ENCODE measurements around the gene NOC4L. TPM values are rescaled to one million over a fixed set of nuclear protein-coding genes. Genes with fewer than 3 reads are reported as not detected.
"Not testable (repeated sequence)": the region's sequence is repeated elsewhere in the genome, so short reads cannot be mapped to it uniquely, and the experiment has no call there.

NOC4L gene
- total and polyA plus RNA-seq, 11 donors, result 7.9 to 21.1 (median 10.3) TPM

DNA sequence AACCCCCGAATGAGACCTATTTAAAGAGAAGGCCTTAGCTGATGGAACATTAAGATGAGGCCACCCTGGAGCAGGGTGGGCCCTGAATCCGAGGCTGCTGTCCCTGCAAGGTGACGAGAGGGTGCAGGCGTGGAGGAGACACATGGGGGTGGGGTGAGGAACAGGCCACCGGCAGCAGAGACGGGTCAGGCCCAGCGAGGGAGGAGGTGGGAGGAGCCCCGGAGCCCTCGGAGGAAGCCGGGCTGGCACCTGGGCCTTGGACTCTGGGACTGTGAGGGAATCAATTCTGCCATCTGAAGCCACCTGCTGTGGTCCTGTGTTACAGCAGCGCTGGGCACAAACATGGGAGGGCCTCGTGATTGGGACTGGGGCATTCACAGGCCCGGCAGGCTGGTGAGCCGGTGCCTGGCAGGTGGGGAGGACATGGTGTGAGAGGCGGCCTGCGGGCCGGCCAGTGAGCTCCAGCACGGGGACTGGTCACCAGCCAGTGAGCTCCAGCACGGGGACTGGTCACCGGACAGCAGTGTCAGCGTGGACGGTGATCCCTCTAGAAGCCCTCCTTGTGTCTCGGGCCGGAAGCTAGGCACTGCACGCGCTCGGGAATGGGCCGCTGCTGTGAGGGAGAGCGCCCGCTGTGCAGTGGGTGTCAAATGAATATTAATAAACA is 46.7 kb downstream of the NOC4L start:
- Histone ChIP-seq H3K4me1 (peaks cover 0 to 20% (median 11%) of the 10 kb centered on the region in 12 donors), H3K4me3 (no peak overlapping the region), H3K27ac (no peak overlapping the region), H3K36me3 (no peaks in the 10 kb centered on the region), H3K9me3 (peaks cover 0 to 32% (median 10%) of the 10 kb centered on the region in 12 donors), H3K27me3 (peaks cover 0 to 30% (median 0%) of the 10 kb centered on the region in 9 donors)
- TF ChIP-seq, protein P1, sequence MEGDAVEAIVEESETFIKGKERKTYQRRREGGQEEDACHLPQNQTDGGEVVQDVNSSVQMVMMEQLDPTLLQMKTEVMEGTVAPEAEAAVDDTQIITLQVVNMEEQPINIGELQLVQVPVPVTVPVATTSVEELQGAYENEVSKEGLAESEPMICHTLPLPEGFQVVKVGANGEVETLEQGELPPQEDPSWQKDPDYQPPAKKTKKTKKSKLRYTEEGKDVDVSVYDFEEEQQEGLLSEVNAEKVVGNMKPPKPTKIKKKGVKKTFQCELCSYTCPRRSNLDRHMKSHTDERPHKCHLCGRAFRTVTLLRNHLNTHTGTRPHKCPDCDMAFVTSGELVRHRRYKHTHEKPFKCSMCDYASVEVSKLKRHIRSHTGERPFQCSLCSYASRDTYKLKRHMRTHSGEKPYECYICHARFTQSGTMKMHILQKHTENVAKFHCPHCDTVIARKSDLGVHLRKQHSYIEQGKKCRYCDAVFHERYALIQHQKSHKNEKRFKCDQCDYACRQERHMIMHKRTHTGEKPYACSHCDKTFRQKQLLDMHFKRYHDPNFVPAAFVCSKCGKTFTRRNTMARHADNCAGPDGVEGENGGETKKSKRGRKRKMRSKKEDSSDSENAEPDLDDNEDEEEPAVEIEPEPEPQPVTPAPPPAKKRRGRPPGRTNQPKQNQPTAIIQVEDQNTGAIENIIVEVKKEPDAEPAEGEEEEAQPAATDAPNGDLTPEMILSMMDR (IDR thresholded peaks at IDR 0.05), result no peak
- no peak for TF ChIP-seq POLR2A (IDR thresholded peaks at IDR 0.05)
- no peak for DNase-seq
- intact Hi-C loops (cut with DNase I), result no loop called here
- no peak for ATAC-seq
- 86 to 91% (median 89%) methylated on average over 28 to 30 of the region's 30 CpGs for WGBS, 4 donors

DNA sequence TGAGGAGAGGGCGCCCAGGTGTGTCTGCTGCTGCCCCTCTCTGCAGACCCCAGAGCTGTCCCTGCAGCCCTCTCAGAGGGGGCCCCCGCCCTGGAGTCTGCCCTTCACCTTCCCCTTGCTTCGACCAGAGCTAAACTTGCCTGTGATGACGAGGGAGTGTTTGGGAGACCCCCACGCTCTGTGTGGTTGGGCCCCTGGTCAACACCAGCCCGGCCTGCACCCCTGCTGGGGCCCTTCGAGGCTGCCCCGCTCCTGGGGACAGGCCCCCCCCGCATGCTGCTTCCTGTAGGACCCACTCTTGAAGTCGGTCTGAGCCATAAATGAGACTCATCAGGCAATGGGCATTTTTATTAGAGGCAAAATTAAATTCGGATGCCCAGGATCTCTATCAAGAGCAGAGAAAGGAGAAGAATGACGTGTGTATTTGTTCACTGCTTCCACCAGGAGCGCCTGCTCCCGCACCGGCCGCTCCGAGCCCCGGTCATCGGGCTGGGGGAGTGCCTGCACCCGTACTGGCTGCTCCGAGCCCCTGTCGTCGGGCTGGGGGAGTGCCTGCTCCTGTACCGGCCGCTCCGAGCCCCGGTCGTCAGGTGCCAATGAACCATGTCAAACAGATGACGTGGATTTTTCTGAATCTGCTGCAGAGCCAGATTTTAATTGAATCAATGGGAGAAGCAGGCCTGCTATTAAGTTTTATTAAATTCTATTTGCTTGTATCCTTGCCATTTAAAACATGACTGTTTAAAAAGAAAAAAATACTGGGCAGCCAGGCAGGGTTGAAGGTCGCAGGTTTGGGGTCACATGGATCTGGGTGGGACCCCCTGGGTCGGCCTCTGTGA is 47.7 kb downstream of the NOC4L start:
- Histone ChIP-seq H3K4me1 (peaks cover 0 to 20% (median 11%) of the 10 kb centered on the region in 12 donors), H3K9me3 (peaks cover 0 to 23% (median 10%) of the 10 kb centered on the region in 12 donors), H3K36me3 (no peaks in the 10 kb centered on the region), H3K27me3 (peaks cover 0 to 25% (median 0%) of the 10 kb centered on the region in 9 donors), H3K27ac (no peak overlapping the region), H3K4me3 (no peak overlapping the region)
- WGBS, 4 donors, result 69 to 82% (median 73%) methylated on average over 28 to 31 of the region's 31 CpGs
- no peak for ATAC-seq
- intact Hi-C loops (cut with DNase I), result no loop called here
- no peak for TF ChIP-seq POLR2A (IDR thresholded peaks at IDR 0.05)
- TF ChIP-seq, protein P1 (IDR thresholded peaks at IDR 0.05), result no peak
- no peak for DNase-seq

DNA sequence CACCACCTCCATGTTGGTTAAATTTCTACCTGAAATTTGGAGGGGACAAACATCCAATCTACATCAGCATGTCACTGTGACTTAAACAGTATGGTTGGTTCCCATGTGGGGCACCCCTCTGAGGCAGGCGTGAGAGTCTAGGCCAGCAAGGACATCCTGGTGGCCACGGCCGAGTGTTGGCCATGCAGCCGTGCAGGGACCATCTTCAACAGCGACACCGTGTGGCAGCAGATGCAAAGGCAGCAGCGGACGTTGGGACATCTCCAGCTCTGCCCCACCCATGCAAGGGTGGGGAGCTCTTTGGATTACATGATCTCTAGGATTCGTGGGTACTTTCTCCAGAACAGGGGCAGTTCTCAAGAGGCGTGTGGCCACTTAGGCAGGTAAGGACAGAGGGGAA is 49.8 kb downstream of the NOC4L start:
- DNase-seq, result peak in 1 of 5 donors; percentile 33
- 49 to 70% (median 52%) methylated on average over 8 to 10 of the region's 10 CpGs for WGBS, 4 donors
- Histone ChIP-seq H3K36me3 (no peaks in the 10 kb centered on the region), H3K9me3 (peaks cover 0 to 11% (median 9%) of the 10 kb centered on the region in 12 donors), H3K4me3 (no peak overlapping the region), H3K4me1 (peaks cover 0 to 16% (median 9%) of the 10 kb centered on the region in 12 donors), H3K27ac (no peak overlapping the region), H3K27me3 (peaks cover 0 to 23% (median 0%) of the 10 kb centered on the region in 9 donors)
- no peak for ATAC-seq
- TF ChIP-seq POLR2A (IDR thresholded peaks at IDR 0.05), result no peak
- TF ChIP-seq, protein P1 (IDR thresholded peaks at IDR 0.05), result peak in 2 of 12 donors; percentile 9 to 13
- intact Hi-C loops (cut with DNase I), result no loop called here

DNA sequence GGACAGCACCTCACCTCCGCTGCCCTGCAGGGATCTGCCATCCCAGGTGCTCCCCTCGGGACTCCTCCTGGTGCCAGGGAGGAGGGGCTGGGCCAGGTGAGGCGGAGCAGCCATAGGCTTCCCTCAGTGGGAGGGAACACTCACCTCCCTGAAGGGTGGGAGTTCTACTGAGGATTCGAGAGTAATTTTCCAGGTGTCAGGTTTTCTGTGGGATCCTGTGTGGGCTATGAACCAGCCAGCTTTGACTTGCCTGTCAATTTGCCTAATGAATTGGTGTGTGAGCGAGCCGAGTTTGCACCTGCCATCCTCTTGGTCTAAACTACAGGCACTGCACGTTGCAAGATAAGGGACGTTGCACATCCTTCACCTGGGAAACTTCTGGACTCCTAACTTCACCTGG is 50.3 kb downstream of the NOC4L start:
- no peak for TF ChIP-seq POLR2A (IDR thresholded peaks at IDR 0.05)
- TF ChIP-seq, protein P1 (IDR thresholded peaks at IDR 0.05), result no peak
- intact Hi-C loops (cut with DNase I), result no loop called here
- Histone ChIP-seq H3K4me3 (no peak overlapping the region), H3K4me1 (peaks cover 0 to 12% (median 8%) of the 10 kb centered on the region in 12 donors), H3K27me3 (peaks cover 0 to 19% (median 0%) of the 10 kb centered on the region in 9 donors), H3K36me3 (no peaks in the 10 kb centered on the region), H3K27ac (no peak overlapping the region), H3K9me3 (peaks cover 0 to 11% (median 9%) of the 10 kb centered on the region in 12 donors)
- DNase-seq, result peak in 1 of 5 donors; percentile 36
- 73 to 93% (median 80%) methylated on average over 5 to 8 of the region's 8 CpGs for WGBS, 4 donors
- no peak for ATAC-seq

DNA sequence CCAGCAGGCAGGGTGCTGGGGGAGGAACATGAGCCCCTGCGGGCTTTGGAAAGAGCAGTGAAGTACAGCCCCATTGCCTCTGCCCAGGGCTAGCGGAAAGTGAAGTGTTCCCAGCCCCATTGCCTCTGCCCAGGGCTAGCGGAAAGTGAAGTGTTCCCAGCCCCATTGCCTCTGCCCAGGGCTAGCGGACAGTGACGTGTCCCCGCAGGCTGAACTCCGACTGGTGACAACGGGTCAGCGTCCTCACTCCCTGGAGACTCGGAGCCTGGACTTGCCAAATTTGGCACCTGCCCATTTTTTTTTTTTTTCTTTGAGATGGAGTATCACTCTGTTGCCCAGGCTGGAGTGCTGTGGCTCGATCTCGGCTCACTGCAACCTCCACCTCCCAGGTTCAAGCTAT is 51.0 kb downstream of the NOC4L start:
- 72 to 79% (median 76%) methylated on average over 12 of the region's 12 CpGs for WGBS, 4 donors
- peak in 1 of 5 donors; percentile 44 for DNase-seq
- H3K36me3 ChIP-seq; H3K4me3 ChIP-seq; H3K27ac ChIP-seq; H3K4me1 ChIP-seq; intact Hi-C loops (cut with DNase I); ATAC-seq: not testable (repeated sequence)
- H3K27me3 ChIP-seq, result peaks cover 0 to 19% (median 0%) of the 10 kb centered on the region in 9 donors
- H3K9me3 ChIP-seq, result peaks cover 0 to 11% (median 9%) of the 10 kb centered on the region in 12 donors
